Uterus (tissue), 2 donors: Measurements from ENCODE around the gene MPZ.

ENCODE experiments used
- POLR2A ChIP-seq, 2 donors: fragments of 450-650 bp; IDR thresholded peaks; one replicate each; pipeline ENCODE4 v1.6.1; 2016; ENCODE audit warnings: antibody characterized with exemption in 2 of 2, mild to moderate bottlenecking in 1 of 2, moderate library complexity in 1 of 2
- TF ChIP-seq, protein P1 (sequence below), 4 experiments: fragments of 200-600 bp in 2 of 4; fragments of 450-650 bp in 2 of 4; sonication (generic) in 2 of 4; IDR thresholded peaks; one replicate each; pipeline ENCODE4 v1.5.1; 2016 to 2019; ENCODE audit warnings: antibody characterized with exemption in 4 of 4, mild to moderate bottlenecking in 2 of 4, moderate library complexity in 1 of 4

DNA sequence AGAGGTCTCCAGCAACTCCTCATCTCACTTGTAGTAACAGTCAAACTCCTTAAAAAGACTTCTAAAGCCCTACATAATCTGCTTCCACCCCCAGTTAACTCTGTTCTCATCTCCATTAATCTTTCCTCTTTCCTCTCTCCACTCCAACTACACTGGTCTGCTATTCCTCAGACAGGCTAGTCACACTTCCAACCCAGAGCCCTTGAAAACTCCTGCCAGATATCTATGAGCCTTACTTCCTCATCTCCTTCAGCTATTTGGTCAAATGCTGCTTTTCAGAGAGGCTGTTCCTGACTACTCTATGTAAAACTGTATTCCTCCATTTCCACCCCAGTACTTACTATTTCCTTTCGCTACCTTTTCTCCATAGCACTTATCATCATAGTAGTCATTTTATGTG lies 26.8 kb downstream of the MPZ start:
- TF ChIP-seq, protein P1, sequence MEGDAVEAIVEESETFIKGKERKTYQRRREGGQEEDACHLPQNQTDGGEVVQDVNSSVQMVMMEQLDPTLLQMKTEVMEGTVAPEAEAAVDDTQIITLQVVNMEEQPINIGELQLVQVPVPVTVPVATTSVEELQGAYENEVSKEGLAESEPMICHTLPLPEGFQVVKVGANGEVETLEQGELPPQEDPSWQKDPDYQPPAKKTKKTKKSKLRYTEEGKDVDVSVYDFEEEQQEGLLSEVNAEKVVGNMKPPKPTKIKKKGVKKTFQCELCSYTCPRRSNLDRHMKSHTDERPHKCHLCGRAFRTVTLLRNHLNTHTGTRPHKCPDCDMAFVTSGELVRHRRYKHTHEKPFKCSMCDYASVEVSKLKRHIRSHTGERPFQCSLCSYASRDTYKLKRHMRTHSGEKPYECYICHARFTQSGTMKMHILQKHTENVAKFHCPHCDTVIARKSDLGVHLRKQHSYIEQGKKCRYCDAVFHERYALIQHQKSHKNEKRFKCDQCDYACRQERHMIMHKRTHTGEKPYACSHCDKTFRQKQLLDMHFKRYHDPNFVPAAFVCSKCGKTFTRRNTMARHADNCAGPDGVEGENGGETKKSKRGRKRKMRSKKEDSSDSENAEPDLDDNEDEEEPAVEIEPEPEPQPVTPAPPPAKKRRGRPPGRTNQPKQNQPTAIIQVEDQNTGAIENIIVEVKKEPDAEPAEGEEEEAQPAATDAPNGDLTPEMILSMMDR (IDR thresholded peaks at IDR 0.05), result no peak
- no peak for TF ChIP-seq POLR2A (IDR thresholded peaks at IDR 0.05)
